Measurements from ENCODE around the gene MYOD1. TPM values are rescaled to one million over a fixed set of nuclear protein-coding genes. Genes with fewer than 3 reads are reported as not detected.

Gene MYOD1
- total RNA-seq, 1 experiment from 2014 or later = not detected

- DNase-seq (ENCODE audit: low spot score) = no peak
Measured at GRCh38 chr11:17702876-17703275, 16.5 kb upstream of the MYOD1 start.

GRCh38 chr11:17703951-17704350 is 15.4 kb upstream of the MYOD1 start:
- no peak for DNase-seq (ENCODE audit: low spot score)

GRCh38 chr11:17707830-17708229 is 11.5 kb upstream of the MYOD1 start:
- no peak for DNase-seq (ENCODE audit: low spot score)

- DNase-seq (ENCODE audit: low spot score) = no peak
Measured at GRCh38 chr11:17711836-17712235, 7.5 kb upstream of the MYOD1 start.

- DNase-seq (ENCODE audit: low spot score) = no peak
Measured at GRCh38 chr11:17713851-17714250, 5.5 kb upstream of the MYOD1 start.

- no peak for DNase-seq (ENCODE audit: low spot score)
Measured at GRCh38 chr11:17714356-17714854, 5.0 kb upstream of the MYOD1 start.

- DNase-seq (ENCODE audit: low spot score) = no peak
Measured at GRCh38 chr11:17714870-17715269, 4.5 kb upstream of the MYOD1 start.

GRCh38 chr11:17716807-17717206 is 2.6 kb upstream of the MYOD1 start:
- no peak for DNase-seq (ENCODE audit: low spot score)

- no peak for DNase-seq (ENCODE audit: low spot score)
Measured at GRCh38 chr11:17718015-17718414, 1.4 kb upstream of the MYOD1 start.

- no peak for DNase-seq (ENCODE audit: low spot score)
Measured at GRCh38 chr11:17718510-17718962, 835 bp upstream of the MYOD1 start.

- no peak for DNase-seq (ENCODE audit: low spot score)
Measured at GRCh38 chr11:17719938-17720795, 796 bp downstream of the MYOD1 start.

GRCh38 chr11:17720796-17721171 is 1.4 kb downstream of the MYOD1 start:
- DNase-seq (ENCODE audit: low spot score) = no peak

- DNase-seq (ENCODE audit: low spot score) = no peak
Measured at GRCh38 chr11:17721242-17721999, 2.0 kb downstream of the MYOD1 start.

- DNase-seq (ENCODE audit: low spot score) = no peak
Measured at GRCh38 chr11:17722000-17722643, 2.8 kb downstream of the MYOD1 start.

- no peak for DNase-seq (ENCODE audit: low spot score)
Measured at GRCh38 chr11:17724020-17724908, 4.9 kb downstream of the MYOD1 start.

- no peak for DNase-seq (ENCODE audit: low spot score)
Measured at GRCh38 chr11:17725174-17725573, 5.8 kb downstream of the MYOD1 start.

- no peak for DNase-seq (ENCODE audit: low spot score)
Measured at GRCh38 chr11:17730137-17730536, 10.8 kb downstream of the MYOD1 start.

GRCh38 chr11:17730608-17731462 is 11.5 kb downstream of the MYOD1 start:
- peak; percentile 83 for DNase-seq (ENCODE audit: low spot score)

- DNase-seq (ENCODE audit: low spot score) = no peak
Measured at GRCh38 chr11:17733261-17733660, 13.9 kb downstream of the MYOD1 start.

- DNase-seq (ENCODE audit: low spot score) = no peak
Measured at GRCh38 chr11:17734418-17734911, 15.1 kb downstream of the MYOD1 start, which contains the start of gene KCNC1. KCNC1 (plus strand) TSS chr11:17734781; CDS start chr11:17736003, 1,222 bp downstream.

Data from H4 (cell line).